GM12874 (cell line): ENCODE data around the gene TOX2.

Source experiments
- CTCF ChIP-seq: IDR thresholded peaks from 2 replicates; pipeline ENCODE4 v1.5.1; 2011; ENCODE audit warnings: low read depth, mild to moderate bottlenecking, control low read depth, low read length, moderate library complexity; ENCODE audit not compliant: insufficient read depth

The TOX2 gene

DNA sequence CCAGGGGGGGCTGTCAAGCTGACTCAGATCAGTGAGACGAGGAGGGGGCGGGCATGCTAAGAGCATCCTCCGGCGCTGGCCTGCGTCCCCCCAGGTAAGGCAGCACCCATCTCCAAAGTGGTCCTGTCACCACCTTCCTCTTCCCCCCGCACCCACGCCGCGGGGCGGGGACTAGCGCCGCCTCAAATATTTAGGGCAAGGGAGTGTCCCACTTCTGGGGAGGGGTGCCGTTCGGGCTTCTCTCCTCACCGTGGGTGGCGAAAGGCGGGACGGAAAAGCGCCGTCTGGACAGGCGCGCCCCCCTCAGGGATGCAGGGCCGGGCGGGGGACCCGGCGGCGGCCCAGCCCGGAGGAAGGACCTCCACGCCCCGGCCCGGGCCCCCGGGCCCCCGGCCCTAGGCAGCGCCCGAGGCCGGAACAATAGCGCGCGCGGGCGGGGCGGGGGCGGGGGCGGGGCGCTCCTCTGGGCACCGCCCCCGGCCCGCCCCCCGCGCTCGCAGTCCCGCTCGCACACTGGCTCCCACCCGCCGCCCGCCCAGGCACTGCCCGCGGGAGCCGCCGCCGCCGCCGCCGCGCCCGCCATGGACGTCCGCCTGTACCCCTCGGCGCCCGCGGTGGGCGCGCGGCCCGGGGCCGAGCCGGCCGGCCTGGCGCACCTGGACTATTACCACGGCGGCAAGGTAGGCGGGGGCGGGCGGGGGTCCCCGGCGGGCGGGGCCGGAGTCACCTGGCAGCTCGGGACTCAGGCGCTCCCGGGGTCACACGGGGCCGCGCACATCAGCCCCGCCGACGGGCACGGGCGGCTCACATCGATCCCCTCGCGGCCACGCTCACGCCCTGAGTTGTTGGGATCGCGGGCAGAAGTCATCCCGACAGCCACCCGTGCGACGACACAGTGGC lies at the start of gene TOX2:
TOX2 (plus strand) TSS at position 542 of the 900 bp plus-strand sequence; CDS start at position 582, 40 bp downstream.
- TF ChIP-seq CTCF: no peak

DNA sequence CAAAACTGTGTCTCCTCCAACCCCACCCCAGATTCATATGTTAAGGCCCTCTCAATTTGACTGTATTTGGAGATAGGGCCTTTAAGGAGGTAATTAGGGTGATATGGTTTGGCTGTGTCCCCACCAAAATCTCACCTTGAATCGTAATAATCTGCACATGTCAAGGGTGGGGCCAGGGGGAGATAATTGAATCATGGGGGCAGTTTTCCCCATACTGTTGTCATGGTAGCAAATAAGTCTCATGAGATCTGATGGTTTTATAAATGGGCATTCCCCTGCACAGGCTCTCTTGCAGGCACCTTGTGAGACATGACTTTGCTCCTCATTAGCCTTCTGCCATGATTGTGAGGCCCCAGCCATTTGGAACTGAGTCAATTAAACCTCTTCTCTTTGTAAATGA lies 46.6 kb upstream of the TOX2 start:
- no peak for TF ChIP-seq CTCF

- no peak for TF ChIP-seq CTCF
Measured at GRCh38 chr20:43870484-43870883, 44.2 kb upstream of the TOX2 start.

DNA sequence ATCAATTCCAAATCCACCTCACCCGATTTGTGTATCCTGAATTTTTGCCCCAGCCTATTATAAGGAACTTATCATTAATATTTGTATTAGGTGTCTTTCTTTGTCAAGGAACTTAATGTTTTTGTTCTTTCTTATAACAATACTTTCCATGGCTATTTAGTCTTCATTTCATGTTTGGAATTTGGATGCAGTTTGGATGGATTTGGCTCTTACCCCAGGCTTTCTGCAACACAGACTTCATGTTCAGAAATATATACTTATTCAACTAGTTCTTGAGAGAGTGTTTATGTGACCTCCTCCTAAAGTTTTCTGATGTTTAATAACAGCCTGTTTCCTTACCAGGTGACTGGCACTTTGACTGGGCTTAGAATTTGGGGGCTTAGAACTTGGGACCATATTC lies 35.9 kb upstream of the TOX2 start:
- TF ChIP-seq CTCF: no peak

DNA sequence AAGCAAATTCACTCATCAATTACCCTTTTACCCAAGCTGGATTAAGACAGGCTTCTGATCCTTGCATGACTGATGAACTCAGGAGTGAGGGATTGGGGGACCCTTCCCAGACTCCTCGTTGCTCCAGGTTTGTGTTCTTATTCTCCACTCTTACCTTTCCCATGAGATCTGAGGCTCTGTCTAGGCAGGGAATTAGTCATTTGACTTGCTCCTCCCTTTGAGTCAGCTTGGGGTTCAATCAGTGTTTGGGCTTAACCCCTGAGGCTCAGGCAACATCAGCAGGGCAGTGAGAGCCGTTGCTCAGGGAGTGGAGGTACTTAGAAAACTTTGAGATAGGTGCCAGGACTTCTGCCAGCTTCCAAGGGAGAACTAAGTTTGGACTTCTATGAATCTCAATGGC lies 20.7 kb upstream of the TOX2 start:
- TF ChIP-seq CTCF: no peak

- TF ChIP-seq CTCF: no peak
Measured at GRCh38 chr20:43894491-43894890, 20.2 kb upstream of the TOX2 start.

GRCh38 chr20:43895235-43895634 lies 19.4 kb upstream of the TOX2 start:
- no peak for TF ChIP-seq CTCF
